Skeletal muscle cell (primary cell): Measurements from ENCODE around the gene PPP1R3G.
"Not testable (repeated sequence)": the region's sequence is repeated elsewhere in the genome, so short reads cannot be mapped to it uniquely, and the experiment has no call there.

Source experiments
- DNase-seq: peaks from one replicate; pipeline ENCODE4 v3.0.0-alpha.2; 2010; ENCODE audit warnings: low read depth
- H3K4me3 ChIP-seq: 2 replicates; pipeline ENCODE4 v1.5.1; 2011; ENCODE audit warnings: low read depth, mild to moderate bottlenecking, control low read depth, low read length, moderate library complexity

Gene PPP1R3G

GRCh38 chr6:5084781-5085647 is at the start of gene PPP1R3G:
Gene PPP1R3G (plus strand): TSS chr6:5085341. CDS start chr6:5085486, 145 bp downstream.
- DNase-seq, result peak; percentile 36
- peak within 1 kb of the TSS; percentile 56 for H3K4me3 ChIP-seq

- no peak overlapping the region for H3K4me3 ChIP-seq
- no peak for DNase-seq
These were observed 48.9 kb upstream of the PPP1R3G start for GRCh38 chr6:5036269-5036668.

GRCh38 chr6:5041955-5042354 is 43.2 kb upstream of the PPP1R3G start:
- DNase-seq, result no peak
- no peak overlapping the region for H3K4me3 ChIP-seq

- no peak overlapping the region for H3K4me3 ChIP-seq
- no peak for DNase-seq
These were observed 42.7 kb upstream of the PPP1R3G start for GRCh38 chr6:5042436-5042835.

DNA sequence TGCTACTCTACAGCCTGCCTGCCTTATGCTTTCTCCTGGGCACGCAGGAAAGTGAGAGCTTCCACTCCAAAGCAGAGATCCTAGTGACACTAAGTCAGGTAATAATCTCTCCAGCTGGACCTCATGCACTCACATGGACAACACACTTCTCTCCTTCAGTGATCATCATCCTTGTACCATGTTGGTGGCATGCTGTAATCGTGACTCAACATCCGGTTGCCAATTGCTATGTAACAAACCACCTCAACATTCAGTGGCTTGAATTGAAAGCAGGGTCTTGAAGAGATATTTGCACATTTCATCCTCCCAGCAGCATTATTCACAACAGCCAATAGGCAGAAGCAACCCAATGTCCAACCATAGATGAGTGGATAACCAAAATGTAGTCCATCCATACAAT is 40.3 kb upstream of the PPP1R3G start:
- DNase-seq, result no peak
- no peak overlapping the region for H3K4me3 ChIP-seq

DNA sequence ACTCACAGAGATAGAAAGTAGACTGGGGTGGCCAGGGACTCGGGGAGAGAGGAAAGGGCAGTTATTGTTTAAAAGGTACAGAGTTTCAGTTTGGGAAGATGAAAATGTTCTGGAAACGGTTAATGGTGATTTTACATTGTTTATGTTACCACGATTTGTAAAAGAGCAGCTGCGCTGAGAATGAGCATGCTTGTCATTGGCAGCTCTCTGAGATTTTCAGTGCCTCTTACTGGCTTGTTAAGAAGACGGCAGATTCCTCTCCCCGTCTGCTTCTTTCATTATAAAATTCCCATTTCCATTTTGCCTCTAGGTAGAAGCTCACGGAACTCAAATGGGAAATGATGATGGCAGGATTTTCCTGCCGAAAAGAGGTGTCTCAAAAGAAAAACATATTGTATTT is 39.7 kb upstream of the PPP1R3G start:
- DNase-seq, result no peak
- no peak overlapping the region for H3K4me3 ChIP-seq

- DNase-seq, result no peak
- H3K4me3 ChIP-seq, result no peak overlapping the region
These were observed 38.7 kb upstream of the PPP1R3G start for GRCh38 chr6:5046430-5046829.

GRCh38 chr6:5050009-5050408 is 35.1 kb upstream of the PPP1R3G start:
- DNase-seq, result no peak
- H3K4me3 ChIP-seq, result no peak overlapping the region

GRCh38 chr6:5051394-5051793 is 33.7 kb upstream of the PPP1R3G start:
- no peak for DNase-seq
- no peak overlapping the region for H3K4me3 ChIP-seq

DNA sequence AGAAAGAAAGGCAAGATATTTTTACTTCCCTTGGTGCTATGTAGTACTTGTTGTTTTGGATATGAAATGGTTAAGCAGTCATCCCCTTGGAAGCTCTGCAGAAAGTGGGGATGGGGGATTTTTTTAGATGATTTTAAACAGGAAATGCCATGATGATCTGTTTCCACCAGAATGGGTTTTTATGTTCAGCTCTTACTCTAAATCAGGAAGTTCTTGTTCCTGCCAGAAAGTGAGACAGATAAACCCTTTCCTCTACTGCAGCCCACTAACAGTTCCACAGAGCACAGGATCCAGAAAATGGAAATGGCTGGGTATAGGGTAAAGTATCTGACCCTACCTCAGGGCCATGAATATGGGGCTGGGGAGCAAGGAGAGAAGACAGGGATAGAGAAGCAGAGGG is 32.1 kb upstream of the PPP1R3G start:
- no peak for DNase-seq
- no peak overlapping the region for H3K4me3 ChIP-seq

DNA sequence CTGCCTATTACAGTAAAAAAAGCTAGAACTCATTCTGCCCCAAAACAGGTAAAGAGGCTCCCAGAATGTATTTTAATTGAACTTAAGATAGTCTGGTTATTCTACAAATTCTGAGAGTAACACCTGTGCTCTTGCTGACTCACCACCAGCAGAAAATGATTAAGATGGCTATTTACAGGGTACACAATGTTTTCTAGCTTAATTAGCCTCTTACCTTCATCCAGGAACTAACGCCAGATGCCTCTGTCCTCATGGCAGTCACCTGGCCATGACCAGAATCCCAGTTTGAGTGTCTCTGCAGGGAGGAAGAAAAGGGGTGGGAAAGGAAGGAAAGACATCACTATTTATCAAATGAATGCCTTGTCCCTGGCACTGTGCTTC is 31.3 kb upstream of the PPP1R3G start:
- no peak for DNase-seq

DNA sequence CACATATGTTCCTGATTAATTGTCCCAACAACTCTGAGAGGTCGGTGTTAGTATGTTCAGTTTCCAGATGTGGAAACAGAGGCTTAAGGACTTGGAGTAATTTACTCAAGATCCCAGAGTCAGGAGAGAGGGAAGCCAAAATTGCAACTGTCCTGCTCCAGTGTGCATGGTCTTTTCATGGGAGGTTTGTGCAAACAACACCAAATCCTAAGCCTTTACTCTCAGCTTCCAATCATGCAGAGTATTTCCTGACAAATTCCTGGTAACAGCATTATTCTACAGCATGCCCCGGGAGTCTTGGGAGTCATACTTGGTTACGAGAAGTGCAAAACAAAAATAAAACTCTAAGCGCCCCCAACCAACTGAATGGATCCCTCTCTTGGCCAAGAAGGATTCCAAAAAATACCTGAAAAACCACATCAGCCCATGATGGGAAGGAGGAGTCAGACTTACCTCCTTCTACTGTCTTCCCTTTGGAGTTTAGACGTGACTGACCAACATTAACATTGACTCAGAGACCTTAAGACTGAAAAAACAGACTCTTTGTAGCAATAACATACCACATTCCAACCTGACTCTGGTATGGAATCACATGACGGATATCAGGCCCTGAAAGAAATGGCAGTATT is 30.8 kb upstream of the PPP1R3G start:
- H3K4me3 ChIP-seq, result no peak overlapping the region
- DNase-seq, result no peak

More for the DNA sequence above, 31.3 kb upstream of the PPP1R3G start:
- H3K4me3 ChIP-seq, result no peak overlapping the region

- no peak for DNase-seq
- no peak overlapping the region for H3K4me3 ChIP-seq
These were observed 30.0 kb upstream of the PPP1R3G start for GRCh38 chr6:5055118-5055517.

- no peak for DNase-seq
- H3K4me3 ChIP-seq, result no peak overlapping the region
These were observed 26.9 kb upstream of the PPP1R3G start for GRCh38 chr6:5058254-5058653.

DNA sequence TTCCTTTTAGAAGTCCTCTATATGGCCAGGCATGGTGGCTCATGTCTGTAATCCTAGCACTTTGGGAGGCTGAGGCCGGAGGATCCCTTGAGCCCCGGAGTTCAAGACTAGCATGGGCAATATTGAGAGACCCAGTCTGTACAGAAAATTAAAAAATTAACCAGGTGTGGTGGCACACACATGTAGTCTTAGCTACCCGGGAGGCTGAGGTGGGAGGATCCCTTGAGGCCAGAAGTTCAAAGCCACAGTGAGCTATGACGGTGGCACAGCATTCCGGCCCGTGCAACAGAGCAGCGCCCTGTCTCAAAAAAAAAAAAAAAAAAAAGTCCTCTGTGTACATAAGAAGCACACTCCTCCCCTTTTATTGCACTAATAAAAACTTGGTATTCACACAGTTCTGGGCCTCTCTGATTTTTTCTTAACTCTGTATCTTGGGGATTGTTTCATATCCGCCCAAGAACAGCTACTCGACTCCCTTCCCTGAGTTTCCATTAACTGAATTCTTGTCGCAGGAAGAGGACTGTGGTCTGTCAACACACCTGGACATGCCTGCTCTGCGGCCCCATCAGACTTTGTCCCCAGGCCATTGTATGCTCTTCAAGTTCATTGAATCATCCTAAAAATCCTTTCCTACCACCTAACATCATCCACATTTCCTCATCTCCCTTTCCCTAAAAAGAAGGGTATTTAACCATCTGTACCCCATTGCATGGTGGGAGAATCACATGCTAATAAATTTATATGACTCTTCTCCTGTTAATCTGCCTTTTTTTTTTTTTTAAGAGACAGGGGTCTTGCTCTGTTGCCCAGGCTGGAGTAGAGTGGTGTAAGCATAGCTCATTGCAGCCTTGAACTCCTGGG is 25.9 kb upstream of the PPP1R3G start:
- no peak overlapping the region for H3K4me3 ChIP-seq
- DNase-seq, result no peak

GRCh38 chr6:5060439-5060838 is 24.7 kb upstream of the PPP1R3G start:
- not testable (repeated sequence) for H3K4me3 ChIP-seq, DNase-seq

GRCh38 chr6:5061152-5061551 is 24.0 kb upstream of the PPP1R3G start:
- H3K4me3 ChIP-seq, result no peak overlapping the region
- DNase-seq, result no peak

DNA sequence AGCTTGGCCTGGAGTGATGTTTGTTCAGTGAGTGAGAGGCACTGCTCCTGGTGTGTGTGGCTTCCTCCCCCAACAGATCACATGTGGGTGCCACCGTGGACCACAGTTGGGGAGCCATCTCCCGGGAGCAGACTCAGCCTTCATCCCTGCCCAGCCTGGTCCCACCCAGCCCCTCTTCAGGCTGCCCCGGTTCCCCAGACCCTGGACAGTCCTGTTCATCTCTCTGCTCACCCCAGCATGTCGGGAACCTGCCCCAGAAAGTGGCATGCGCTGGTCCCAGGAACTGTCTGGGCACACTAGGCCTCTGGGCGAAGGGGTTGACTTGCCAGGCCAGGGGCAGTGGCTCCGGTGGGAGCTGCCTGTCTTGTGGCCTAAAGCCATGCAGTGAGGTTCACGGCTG is 21.5 kb upstream of the PPP1R3G start:
- DNase-seq, result no peak
- H3K4me3 ChIP-seq, result no peak overlapping the region

- no peak for DNase-seq
- no peak overlapping the region for H3K4me3 ChIP-seq
These were observed 18.6 kb upstream of the PPP1R3G start for GRCh38 chr6:5066456-5067093.

GRCh38 chr6:5067305-5067704 is 17.8 kb upstream of the PPP1R3G start:
- DNase-seq, result no peak
- no peak overlapping the region for H3K4me3 ChIP-seq
